Adrenal gland (tissue), 5 donors: ENCODE data around the gene XPR1.
"Not testable (repeated sequence)": the region's sequence is repeated elsewhere in the genome, so short reads cannot be mapped to it uniquely, and the experiment has no call there.

Source experiments
- CTCF ChIP-seq, 6 experiments: fragments of 450-650 bp in 4 of 6; fragments of 200-600 bp in 2 of 6; sonication (generic) in 1 of 6; IDR thresholded peaks; 1 replicate in 5 of 6; 2 replicates in 1 of 6; pipeline versions ENCODE4 v1.5.1 to v1.8.0; 2016 to 2021; ENCODE audit warnings: antibody characterized with exemption in 6 of 6, mild to moderate bottlenecking in 2 of 6, moderate library complexity in 1 of 6
- POLR2A ChIP-seq, 2 donors: fragments of 450-650 bp; IDR thresholded peaks; one replicate each; pipeline ENCODE4 v1.6.1; 2017; ENCODE audit warnings: antibody characterized with exemption in 2 of 2, mild to moderate bottlenecking in 2 of 2, moderate library complexity in 1 of 2
- donor health status: DM: no; HTN: no; CAD: no.

GRCh38 chr1:180833180-180833579, 201.4 kb downstream of the XPR1 start:
- TF ChIP-seq CTCF, POLR2A (IDR thresholded peaks at IDR 0.05): not testable (repeated sequence)
